ENCODE measurements around the gene KCNK5. TPM values are rescaled to one million over a fixed set of nuclear protein-coding genes. Genes with fewer than 3 reads are reported as not detected.

The KCNK5 gene
- polyA plus RNA-seq, 1 donor from 2014 or later, result not detected

DNA sequence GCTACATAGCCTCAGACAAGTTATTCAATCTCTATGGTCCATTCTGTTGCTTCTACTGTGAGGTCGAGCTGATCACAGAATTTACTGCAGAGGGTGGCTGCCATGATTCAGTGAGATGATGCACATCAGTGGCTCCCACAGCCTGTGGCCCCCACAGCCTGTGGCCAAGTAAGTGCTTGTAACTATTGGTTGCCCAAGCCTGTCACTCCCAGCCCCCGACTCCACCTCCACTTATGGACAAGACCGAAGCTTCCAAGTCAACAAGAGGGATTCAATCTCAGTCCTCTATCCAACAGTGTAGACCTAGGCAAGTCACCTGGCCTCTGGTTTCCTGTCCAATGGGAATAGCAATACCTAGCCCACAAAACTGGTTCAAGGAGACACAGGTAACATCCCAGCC lies 8.2 kb downstream of the KCNK5 start:
- Histone ChIP-seq H3K9me2 (ENCODE audit: insufficient read depth, low read length) (no peaks in the 10 kb centered on the region), H3K4me2 (ENCODE audit: low read length) (no peak overlapping the region), H3K9ac (ENCODE audit: low read length) (no peak overlapping the region), H4K20me1 (ENCODE audit: insufficient read depth) (no peaks in the 10 kb centered on the region), H3K4me3 (ENCODE audit: low read length) (no peak overlapping the region), H3F3A (ENCODE audit: insufficient read depth, low read length, poor library complexity, severe bottlenecking) (no peaks in the 10 kb centered on the region), H3K36me3 (ENCODE audit: insufficient read depth, low read length) (no peaks in the 10 kb centered on the region), H2AFZ (ENCODE audit: low read depth, low read length) (no peak overlapping the region), H3K9me3 (ENCODE audit: low read length) (no peaks in the 10 kb centered on the region), H3K79me2 (replicated peaks; ENCODE audit: insufficient read depth, low read length) (no peaks in the 10 kb centered on the region), H3K27ac (ENCODE audit: low read length) (no peak overlapping the region), H3K27me3 (ENCODE audit: insufficient read depth, low read depth, low read length) (no peaks in the 10 kb centered on the region)
- TF ChIP-seq, protein P1, sequence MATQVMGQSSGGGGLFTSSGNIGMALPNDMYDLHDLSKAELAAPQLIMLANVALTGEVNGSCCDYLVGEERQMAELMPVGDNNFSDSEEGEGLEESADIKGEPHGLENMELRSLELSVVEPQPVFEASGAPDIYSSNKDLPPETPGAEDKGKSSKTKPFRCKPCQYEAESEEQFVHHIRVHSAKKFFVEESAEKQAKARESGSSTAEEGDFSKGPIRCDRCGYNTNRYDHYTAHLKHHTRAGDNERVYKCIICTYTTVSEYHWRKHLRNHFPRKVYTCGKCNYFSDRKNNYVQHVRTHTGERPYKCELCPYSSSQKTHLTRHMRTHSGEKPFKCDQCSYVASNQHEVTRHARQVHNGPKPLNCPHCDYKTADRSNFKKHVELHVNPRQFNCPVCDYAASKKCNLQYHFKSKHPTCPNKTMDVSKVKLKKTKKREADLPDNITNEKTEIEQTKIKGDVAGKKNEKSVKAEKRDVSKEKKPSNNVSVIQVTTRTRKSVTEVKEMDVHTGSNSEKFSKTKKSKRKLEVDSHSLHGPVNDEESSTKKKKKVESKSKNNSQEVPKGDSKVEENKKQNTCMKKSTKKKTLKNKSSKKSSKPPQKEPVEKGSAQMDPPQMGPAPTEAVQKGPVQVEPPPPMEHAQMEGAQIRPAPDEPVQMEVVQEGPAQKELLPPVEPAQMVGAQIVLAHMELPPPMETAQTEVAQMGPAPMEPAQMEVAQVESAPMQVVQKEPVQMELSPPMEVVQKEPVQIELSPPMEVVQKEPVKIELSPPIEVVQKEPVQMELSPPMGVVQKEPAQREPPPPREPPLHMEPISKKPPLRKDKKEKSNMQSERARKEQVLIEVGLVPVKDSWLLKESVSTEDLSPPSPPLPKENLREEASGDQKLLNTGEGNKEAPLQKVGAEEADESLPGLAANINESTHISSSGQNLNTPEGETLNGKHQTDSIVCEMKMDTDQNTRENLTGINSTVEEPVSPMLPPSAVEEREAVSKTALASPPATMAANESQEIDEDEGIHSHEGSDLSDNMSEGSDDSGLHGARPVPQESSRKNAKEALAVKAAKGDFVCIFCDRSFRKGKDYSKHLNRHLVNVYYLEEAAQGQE (IDR thresholded peaks at IDR 0.05; ENCODE audit: borderline replicate concordance), result no peak
- TF ChIP-seq SMC3 (conservative IDR thresholded peaks at IDR 0.05; ENCODE audit: poor library complexity) (no peak), POLR2AphosphoS5 (IDR thresholded peaks at IDR 0.05) (no peak), EP300 (conservative IDR thresholded peaks at IDR 0.05; ENCODE audit: poor library complexity, severe bottlenecking) (no peak), RAD21 (conservative IDR thresholded peaks at IDR 0.05) (no peak), MXI1 (conservative IDR thresholded peaks at IDR 0.05; ENCODE audit: poor library complexity, severe bottlenecking) (no peak), TAF1 (IDR thresholded peaks at IDR 0.05; ENCODE audit: low read depth) (no peak), EZH2 (IDR thresholded peaks at IDR 0.05; ENCODE audit: borderline replicate concordance, insufficient read depth, low read length, poor library complexity, severe bottlenecking) (no peak)
- TF ChIP-seq, protein P2, sequence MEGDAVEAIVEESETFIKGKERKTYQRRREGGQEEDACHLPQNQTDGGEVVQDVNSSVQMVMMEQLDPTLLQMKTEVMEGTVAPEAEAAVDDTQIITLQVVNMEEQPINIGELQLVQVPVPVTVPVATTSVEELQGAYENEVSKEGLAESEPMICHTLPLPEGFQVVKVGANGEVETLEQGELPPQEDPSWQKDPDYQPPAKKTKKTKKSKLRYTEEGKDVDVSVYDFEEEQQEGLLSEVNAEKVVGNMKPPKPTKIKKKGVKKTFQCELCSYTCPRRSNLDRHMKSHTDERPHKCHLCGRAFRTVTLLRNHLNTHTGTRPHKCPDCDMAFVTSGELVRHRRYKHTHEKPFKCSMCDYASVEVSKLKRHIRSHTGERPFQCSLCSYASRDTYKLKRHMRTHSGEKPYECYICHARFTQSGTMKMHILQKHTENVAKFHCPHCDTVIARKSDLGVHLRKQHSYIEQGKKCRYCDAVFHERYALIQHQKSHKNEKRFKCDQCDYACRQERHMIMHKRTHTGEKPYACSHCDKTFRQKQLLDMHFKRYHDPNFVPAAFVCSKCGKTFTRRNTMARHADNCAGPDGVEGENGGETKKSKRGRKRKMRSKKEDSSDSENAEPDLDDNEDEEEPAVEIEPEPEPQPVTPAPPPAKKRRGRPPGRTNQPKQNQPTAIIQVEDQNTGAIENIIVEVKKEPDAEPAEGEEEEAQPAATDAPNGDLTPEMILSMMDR (IDR thresholded peaks at IDR 0.05; ENCODE audit: poor library complexity, severe bottlenecking), result no peak

DNA sequence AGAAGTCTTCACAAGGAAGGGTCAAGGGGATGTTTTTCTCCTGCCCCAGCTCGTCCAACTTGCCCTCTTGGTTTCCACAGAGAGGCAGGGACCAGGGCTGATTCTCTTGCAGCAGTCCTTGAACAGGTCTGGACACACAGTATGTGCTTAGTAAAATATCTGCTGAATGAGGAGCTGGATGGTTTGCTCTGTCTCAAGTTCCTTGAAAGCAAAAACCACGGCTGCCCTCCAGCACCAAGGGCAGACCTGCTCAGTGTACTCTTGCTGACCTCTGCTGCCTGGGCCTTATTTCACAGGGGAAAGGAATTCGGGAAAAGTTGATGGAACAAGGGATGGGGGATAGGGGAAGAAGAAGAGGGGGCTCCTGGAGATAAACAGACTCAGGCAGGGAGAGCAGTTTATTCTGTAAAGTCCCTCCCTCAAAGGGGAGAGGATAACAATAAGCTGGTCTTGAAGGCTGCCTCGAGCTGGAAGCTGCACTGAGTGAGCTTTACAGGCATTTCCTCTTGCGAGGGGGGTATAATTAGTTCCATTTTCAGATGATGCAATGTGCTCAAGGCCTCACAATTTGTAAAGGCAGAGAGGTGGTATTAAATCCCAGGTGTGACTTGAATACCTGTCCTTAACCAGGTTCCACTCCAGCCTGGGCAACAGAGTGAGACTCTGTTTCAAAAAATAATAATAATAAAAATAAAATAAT lies 10.3 kb downstream of the KCNK5 start:
- Histone ChIP-seq H3K9ac (ENCODE audit: low read length) (no peak overlapping the region), H3K4me3 (ENCODE audit: low read length) (no peak overlapping the region), H3K9me2 (ENCODE audit: insufficient read depth, low read length) (no peaks in the 10 kb centered on the region), H3K36me3 (ENCODE audit: insufficient read depth, low read length) (no peaks in the 10 kb centered on the region), H2AFZ (ENCODE audit: low read depth, low read length) (no peak overlapping the region), H3K27ac (ENCODE audit: low read length) (no peak overlapping the region), H3K9me3 (ENCODE audit: low read length) (no peaks in the 10 kb centered on the region), H3K4me2 (ENCODE audit: low read length) (no peak overlapping the region), H4K20me1 (ENCODE audit: insufficient read depth) (no peaks in the 10 kb centered on the region), H3F3A (ENCODE audit: insufficient read depth, low read length, poor library complexity, severe bottlenecking) (no peaks in the 10 kb centered on the region), H3K27me3 (ENCODE audit: insufficient read depth, low read depth, low read length) (no peaks in the 10 kb centered on the region), H3K79me2 (replicated peaks; ENCODE audit: insufficient read depth, low read length) (no peaks in the 10 kb centered on the region)
- TF ChIP-seq SMC3 (conservative IDR thresholded peaks at IDR 0.05; ENCODE audit: poor library complexity), result no peak
- no peak for TF ChIP-seq EP300 (conservative IDR thresholded peaks at IDR 0.05; ENCODE audit: poor library complexity, severe bottlenecking)
- no peak for TF ChIP-seq POLR2AphosphoS5 (IDR thresholded peaks at IDR 0.05)
- TF ChIP-seq RAD21 (conservative IDR thresholded peaks at IDR 0.05), result no peak
- no peak for TF ChIP-seq EZH2 (IDR thresholded peaks at IDR 0.05; ENCODE audit: borderline replicate concordance, insufficient read depth, low read length, poor library complexity, severe bottlenecking)
- TF ChIP-seq, protein P2 (IDR thresholded peaks at IDR 0.05; ENCODE audit: poor library complexity, severe bottlenecking), result no peak
- no peak for TF ChIP-seq TAF1 (IDR thresholded peaks at IDR 0.05; ENCODE audit: low read depth)
- no peak for TF ChIP-seq MXI1 (conservative IDR thresholded peaks at IDR 0.05; ENCODE audit: poor library complexity, severe bottlenecking)
- TF ChIP-seq, protein P1 (IDR thresholded peaks at IDR 0.05; ENCODE audit: borderline replicate concordance), result no peak

Data from neural cell (in vitro differentiated cells).